ENCODE data around the gene CDH13.

- no peak for TF ChIP-seq CTCF (conservative IDR thresholded peaks at IDR 0.05)
- TF ChIP-seq ZFX (IDR thresholded peaks at IDR 0.05): no peak
Measured at GRCh38 chr16:83023640-83024039, 396.9 kb downstream of the CDH13 start.
